Measurements from ENCODE around the gene GCKR.

GCKR gene, protein sequence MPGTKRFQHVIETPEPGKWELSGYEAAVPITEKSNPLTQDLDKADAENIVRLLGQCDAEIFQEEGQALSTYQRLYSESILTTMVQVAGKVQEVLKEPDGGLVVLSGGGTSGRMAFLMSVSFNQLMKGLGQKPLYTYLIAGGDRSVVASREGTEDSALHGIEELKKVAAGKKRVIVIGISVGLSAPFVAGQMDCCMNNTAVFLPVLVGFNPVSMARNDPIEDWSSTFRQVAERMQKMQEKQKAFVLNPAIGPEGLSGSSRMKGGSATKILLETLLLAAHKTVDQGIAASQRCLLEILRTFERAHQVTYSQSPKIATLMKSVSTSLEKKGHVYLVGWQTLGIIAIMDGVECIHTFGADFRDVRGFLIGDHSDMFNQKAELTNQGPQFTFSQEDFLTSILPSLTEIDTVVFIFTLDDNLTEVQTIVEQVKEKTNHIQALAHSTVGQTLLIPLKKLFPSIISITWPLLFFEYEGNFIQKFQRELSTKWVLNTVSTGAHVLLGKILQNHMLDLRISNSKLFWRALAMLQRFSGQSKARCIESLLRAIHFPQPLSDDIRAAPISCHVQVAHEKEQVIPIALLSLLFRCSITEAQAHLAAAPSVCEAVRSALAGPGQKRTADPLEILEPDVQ

DNA sequence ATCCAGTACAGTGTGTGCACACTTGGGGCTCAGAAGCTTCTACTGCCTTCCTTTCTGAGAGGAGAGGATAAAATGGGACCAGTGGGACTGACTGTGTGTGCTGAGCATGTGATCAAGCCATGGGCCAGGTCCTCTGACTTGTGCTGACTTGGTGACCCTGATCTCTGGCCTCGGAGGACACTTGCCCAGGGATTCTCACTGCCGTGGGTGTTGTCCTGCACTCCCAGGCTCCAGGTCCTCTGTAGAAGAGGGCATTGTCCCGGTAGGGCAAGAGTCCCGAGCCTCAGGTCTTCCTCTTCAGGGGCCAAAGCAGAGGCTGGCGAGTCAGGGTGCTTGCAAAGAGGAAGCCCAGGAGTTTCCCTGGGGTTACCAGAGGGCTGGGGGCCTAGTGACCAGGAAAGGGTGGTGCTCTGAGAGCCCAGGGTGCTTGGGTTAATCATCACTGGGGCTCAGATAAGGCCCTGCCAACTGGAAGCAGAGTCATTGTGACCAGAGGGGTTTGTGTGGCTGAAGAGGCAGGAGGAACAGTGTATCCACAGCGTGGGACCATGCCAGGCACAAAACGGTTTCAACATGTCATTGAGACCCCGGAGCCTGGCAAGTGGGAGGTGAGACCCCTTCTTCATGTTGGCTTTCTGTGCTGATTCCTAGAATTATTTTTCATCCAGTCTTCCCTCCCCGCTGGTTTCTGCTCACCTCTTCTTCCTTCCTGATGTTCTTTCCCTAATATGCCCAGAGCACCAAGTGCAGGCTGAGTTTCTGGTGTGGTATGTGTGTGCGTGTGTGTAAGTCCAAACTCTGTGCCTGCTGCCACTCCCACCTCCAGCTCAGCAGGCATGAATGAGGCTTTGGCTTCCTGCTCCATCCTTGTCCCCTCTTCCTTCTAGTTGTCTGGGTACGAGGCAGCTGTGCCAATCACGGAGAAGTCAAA lies at the start of gene GCKR:
GCKR (plus strand) TSS at position 483 of the 931 bp plus-strand sequence; CDS start at position 549, 66 bp downstream.
- no peak for TF ChIP-seq ZFX (IDR thresholded peaks at IDR 0.05)
- TF ChIP-seq, protein P1, sequence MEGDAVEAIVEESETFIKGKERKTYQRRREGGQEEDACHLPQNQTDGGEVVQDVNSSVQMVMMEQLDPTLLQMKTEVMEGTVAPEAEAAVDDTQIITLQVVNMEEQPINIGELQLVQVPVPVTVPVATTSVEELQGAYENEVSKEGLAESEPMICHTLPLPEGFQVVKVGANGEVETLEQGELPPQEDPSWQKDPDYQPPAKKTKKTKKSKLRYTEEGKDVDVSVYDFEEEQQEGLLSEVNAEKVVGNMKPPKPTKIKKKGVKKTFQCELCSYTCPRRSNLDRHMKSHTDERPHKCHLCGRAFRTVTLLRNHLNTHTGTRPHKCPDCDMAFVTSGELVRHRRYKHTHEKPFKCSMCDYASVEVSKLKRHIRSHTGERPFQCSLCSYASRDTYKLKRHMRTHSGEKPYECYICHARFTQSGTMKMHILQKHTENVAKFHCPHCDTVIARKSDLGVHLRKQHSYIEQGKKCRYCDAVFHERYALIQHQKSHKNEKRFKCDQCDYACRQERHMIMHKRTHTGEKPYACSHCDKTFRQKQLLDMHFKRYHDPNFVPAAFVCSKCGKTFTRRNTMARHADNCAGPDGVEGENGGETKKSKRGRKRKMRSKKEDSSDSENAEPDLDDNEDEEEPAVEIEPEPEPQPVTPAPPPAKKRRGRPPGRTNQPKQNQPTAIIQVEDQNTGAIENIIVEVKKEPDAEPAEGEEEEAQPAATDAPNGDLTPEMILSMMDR (conservative IDR thresholded peaks at IDR 0.05), result no peak
- peak within 1 kb of the TSS; percentile 4; the same call in 1 of the 2 replicates for H3K27ac ChIP-seq

DNA sequence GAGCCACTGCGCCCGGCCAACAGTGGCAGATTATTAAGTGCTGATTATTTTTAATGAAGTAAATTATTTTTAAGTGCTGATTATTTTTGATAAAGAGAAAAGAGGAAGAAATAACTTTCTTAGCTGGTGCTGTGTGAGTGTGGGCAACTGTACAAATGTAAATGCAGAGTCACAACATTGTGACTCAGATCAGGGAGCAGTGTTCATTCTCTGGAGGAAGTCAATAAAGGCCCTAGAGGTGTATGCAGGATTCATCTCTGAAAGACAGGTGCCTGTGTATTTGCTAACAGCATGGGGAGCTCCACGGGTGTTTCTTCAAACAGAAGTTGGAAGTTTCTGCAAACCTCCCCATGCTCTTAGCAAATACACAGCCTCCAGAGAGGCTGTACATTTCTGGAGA lies 48.3 kb upstream of the GCKR start:
- no peak overlapping the region for H3K27ac ChIP-seq
- TF ChIP-seq, protein P1 (conservative IDR thresholded peaks at IDR 0.05), result no peak
- no peak for TF ChIP-seq ZFX (IDR thresholded peaks at IDR 0.05)

DNA sequence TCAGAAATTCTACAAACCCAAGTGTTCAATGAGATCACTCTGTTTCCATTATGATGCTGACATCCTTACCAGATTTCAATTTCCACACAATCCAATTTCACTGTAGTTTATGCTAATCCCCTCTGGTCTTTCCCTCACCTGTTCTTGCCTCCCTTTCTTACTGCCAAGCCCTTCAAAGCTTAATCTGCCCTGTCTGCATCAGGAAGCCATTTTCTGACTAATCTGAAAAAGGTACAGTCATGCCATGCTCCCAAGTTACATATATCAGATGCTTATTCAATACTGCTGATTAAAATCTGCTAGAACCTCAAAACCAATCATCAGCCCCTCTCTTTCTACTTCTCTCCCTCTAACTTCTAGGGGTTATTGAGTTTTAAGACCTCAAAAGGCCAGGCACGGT lies 45.5 kb upstream of the GCKR start:
- no peak overlapping the region for H3K27ac ChIP-seq
- TF ChIP-seq, protein P1 (conservative IDR thresholded peaks at IDR 0.05), result no peak

DNA sequence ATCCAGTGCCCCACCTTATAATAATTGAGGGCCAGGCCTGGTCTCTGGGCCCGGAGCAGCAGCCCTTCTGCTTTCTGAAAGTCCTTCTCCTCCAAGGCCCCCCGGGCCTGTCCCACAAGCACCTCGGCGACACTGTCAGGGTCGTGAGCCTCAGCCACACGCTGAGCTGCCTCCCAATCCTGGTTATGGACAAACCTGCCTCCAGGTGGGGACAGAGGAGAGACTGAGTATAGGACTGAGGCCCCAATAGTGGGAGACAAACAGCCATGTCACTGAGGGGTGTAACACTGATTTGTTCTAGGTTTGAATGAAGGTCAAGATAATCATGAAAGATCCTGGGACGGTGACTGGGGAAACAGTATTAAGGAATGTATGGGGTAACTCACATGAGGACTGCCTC lies 42.7 kb upstream of the GCKR start:
- no peak overlapping the region for H3K27ac ChIP-seq
- TF ChIP-seq ZFX (IDR thresholded peaks at IDR 0.05), result no peak
- TF ChIP-seq, protein P1 (conservative IDR thresholded peaks at IDR 0.05), result no peak

DNA sequence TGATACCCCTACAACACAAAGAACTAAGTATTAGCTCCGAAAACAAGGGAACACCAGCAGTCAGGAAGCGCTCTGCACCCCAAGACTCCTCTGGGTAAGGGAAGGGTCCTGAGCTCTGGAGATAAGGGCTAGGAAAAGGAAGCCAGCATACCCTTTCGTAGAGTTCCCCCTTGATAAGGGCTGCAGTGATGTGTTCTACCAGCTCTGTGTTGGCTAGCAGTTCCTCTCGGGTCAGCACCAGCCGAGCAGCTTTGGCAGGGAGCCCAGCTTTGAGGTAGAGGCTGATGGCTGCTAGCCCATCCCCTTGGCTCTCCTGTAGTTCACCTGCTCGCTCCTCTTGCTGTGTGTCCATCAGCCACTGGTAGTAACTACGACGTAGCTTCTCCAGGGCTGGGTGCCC lies 35.5 kb upstream of the GCKR start:
- TF ChIP-seq, protein P1 (conservative IDR thresholded peaks at IDR 0.05), result no peak
- TF ChIP-seq ZFX (IDR thresholded peaks at IDR 0.05), result no peak
- no peak overlapping the region for H3K27ac ChIP-seq

DNA sequence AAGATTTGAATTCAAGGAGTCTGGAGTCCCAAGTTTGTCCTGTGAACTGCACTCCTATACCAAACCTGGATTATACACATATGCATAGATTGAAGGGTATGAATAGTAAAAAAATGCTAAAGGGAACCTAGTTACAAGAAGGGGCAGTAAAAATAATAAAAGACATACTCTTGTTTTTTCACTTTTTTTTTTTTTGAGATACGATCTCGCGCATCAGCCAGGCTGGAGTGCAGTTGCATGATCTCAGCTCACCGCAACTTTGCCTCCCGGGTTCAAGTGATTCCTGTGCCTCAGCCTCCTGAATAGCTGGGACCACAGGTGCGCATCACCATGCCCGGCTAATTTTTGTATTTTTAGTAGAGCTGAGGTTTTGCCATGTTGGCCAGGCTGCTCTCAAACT lies 32.2 kb upstream of the GCKR start:
- TF ChIP-seq, protein P1 (conservative IDR thresholded peaks at IDR 0.05), result no peak
- TF ChIP-seq ZFX (IDR thresholded peaks at IDR 0.05), result no peak
- H3K27ac ChIP-seq, result no peak overlapping the region
